Keratinocyte (primary cell): ENCODE results near the gene CCDC200.

ENCODE experiments used
- EZH2 ChIP-seq: IDR thresholded peaks from one replicate; pipeline ENCODE4 v1.6.1; 2012; ENCODE audit warnings: inconsistent platforms, mild to moderate bottlenecking, low read length, moderate library complexity
- TF ChIP-seq, protein P1 (sequence below), 3 experiments: IDR thresholded peaks in 1 of 3; conservative IDR thresholded peaks in 1 of 3; optimal IDR thresholded peaks in 1 of 3; 2 replicates in 2 of 3; 3 replicates in 1 of 3; pipeline versions ENCODE3 to v1.5.1; 2011; ENCODE audit warnings: low read length in 3 of 3, mild to moderate bottlenecking in 3 of 3, moderate library complexity in 2 of 3, control low read depth in 1 of 3, inconsistent platforms in 1 of 3; ENCODE audit not compliant: insufficient read depth in 2 of 3; ENCODE audit errors: extremely low read depth in 1 of 3

DNA sequence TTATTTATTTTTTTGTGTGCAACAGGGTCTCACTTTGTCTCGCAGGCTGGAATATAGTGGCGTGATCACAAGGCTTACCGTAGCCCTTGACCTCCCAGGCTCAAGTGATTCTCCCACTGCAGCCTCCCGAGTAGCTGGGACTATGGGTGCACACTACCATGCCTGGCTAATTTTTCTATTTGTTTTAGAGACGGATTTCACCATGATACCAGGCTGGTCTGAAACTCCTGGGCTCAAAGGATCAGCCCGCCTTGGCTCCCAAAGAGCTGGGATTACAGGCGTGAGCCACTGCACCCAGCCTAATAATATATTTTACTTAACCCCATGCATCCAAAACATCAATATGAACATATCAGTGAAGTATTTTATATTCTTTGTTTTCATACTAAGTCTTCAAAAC lies 2.0 kb downstream of the CCDC200 start:
- TF ChIP-seq, protein P1, sequence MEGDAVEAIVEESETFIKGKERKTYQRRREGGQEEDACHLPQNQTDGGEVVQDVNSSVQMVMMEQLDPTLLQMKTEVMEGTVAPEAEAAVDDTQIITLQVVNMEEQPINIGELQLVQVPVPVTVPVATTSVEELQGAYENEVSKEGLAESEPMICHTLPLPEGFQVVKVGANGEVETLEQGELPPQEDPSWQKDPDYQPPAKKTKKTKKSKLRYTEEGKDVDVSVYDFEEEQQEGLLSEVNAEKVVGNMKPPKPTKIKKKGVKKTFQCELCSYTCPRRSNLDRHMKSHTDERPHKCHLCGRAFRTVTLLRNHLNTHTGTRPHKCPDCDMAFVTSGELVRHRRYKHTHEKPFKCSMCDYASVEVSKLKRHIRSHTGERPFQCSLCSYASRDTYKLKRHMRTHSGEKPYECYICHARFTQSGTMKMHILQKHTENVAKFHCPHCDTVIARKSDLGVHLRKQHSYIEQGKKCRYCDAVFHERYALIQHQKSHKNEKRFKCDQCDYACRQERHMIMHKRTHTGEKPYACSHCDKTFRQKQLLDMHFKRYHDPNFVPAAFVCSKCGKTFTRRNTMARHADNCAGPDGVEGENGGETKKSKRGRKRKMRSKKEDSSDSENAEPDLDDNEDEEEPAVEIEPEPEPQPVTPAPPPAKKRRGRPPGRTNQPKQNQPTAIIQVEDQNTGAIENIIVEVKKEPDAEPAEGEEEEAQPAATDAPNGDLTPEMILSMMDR (optimal IDR thresholded peaks at IDR 0.05 in 1 of 3, IDR thresholded peaks at IDR 0.05 in 1 of 3, conservative IDR thresholded peaks at IDR 0.05 in 1 of 3; ENCODE audit: extremely low read depth in 1 of 3, insufficient read depth in 2 of 3, low read length in 3 of 3) = no peak
- no peak for TF ChIP-seq EZH2
